Prostate gland (tissue), 2 donors: ENCODE measurements around the gene NEMF. TPM values are rescaled to one million over a fixed set of nuclear protein-coding genes. Genes with fewer than 3 reads are reported as not detected.
A peak's percentile ranks its signal among the peaks of the same experiment; 100 is the strongest.
"Not testable (repeated sequence)": the region's sequence is repeated elsewhere in the genome, so short reads cannot be mapped to it uniquely, and the experiment has no call there.

Experiments
- DNase-seq: peaks from one replicate; pipeline ENCODE4 v3.0.0-alpha.2; 2019; ENCODE audit warnings: low spot score
- H3K27ac ChIP-seq, 2 donors: fragments of 200-600 bp; sonication (generic); 2 replicates each; pipeline ENCODE4 v1.5.1; 2017 to 2019
- H3K27me3 ChIP-seq: fragments of 200-600 bp; sonication (generic); replicated peaks from 2 replicates; pipeline ENCODE4 v1.5.1; 2019; ENCODE audit not compliant: insufficient read depth
- H3K36me3 ChIP-seq, 2 donors: fragments of 200-600 bp; sonication (generic); 1 replicate in 1 of 2; 2 replicates in 1 of 2; pipeline versions ENCODE4 v1.5.1 to v1.8.1; 2017 to 2019
- H3K4me1 ChIP-seq: fragments of 200-600 bp; sonication (generic); replicated peaks from 2 replicates; pipeline ENCODE4 v1.5.1; 2019
- H3K4me3 ChIP-seq, 2 donors: fragments of 200-600 bp; sonication (generic); 2 replicates each; pipeline ENCODE4 v1.5.1; 2017 to 2019
- H3K9me3 ChIP-seq: fragments of 200-600 bp; sonication (generic); 2 replicates; pipeline ENCODE4 v1.5.1; 2017
- CTCF ChIP-seq, 4 experiments: fragments of 200-600 bp in 2 of 4; fragments of 450-650 bp in 2 of 4; sonication (generic) in 2 of 4; IDR thresholded peaks; 1 replicate in 3 of 4; 2 replicates in 1 of 4; pipeline ENCODE4 v1.5.1; 2016 to 2019; ENCODE audit warnings: antibody characterized with exemption in 4 of 4, mild to moderate bottlenecking in 2 of 4, moderate library complexity in 2 of 4
- POLR2A ChIP-seq: fragments of 450-650 bp; IDR thresholded peaks from one replicate; pipeline ENCODE4 v1.6.1; 2016; ENCODE audit warnings: antibody characterized with exemption, mild to moderate bottlenecking
- POLR2AphosphoS5 ChIP-seq: sonication (generic); formaldehyde crosslinking; IDR thresholded peaks from one replicate; pipeline ENCODE4 v1.6.1; 2017; ENCODE audit warnings: antibody characterized with exemption
- WGBS: methylation state at CpG from one replicate; pipeline ENCODE4 v1.1.5; 2018; 5-methylcytosine and 5-hydroxymethylcytosine counted together
- intact Hi-C: fragments of 100-400 bp; cut with DNase I; formaldehyde crosslinking; loops from one replicate; pipeline ENCODE4 v1.14.2; 2022
- total RNA-seq, 2 donors: library from RNA; depleted of rRNA; stranded (reverse); fragments of >200 nt; gene quantifications; one replicate each; pipeline ENCODE4 v1.1.0, GENCODE V29; 2016

The NEMF gene
- total RNA-seq, 2 donors from 2014 or later: 63.9 to 71.7 TPM

GRCh38 chr14:49766839-49767238 lies 85.7 kb downstream of the NEMF start:
- Histone ChIP-seq H3K4me1 (no peaks in the 10 kb centered on the region), H3K36me3 (no peaks in the 10 kb centered on the region), H3K27me3 (no peaks in the 10 kb centered on the region), H3K27ac (peak overlapping the region; percentile 91 to 97), H3K9me3 (no peaks in the 10 kb centered on the region), H3K4me3 (peak overlapping the region; percentile 96 to 98)
- no peak for DNase-seq
- 61% methylated on average over 10 of the region's 10 CpGs for WGBS
- no peak for TF ChIP-seq CTCF (IDR thresholded peaks at IDR 0.05)
- TF ChIP-seq POLR2A: no peak
- no peak for TF ChIP-seq POLR2AphosphoS5
- intact Hi-C loops: loop anchor here (2.0 to 5.0 kb wide), 2 partner anchors 75 to 132 kb away; partner anchors contain the start of genes DNAAF2 and KLHDC1

- no peak for DNase-seq
- intact Hi-C loops: no loop called here
- Histone ChIP-seq H3K27me3 (no peaks in the 10 kb centered on the region), H3K36me3 (no peaks in the 10 kb centered on the region), H3K4me1 (no peaks in the 10 kb centered on the region), H3K9me3 (no peaks in the 10 kb centered on the region), H3K4me3 (no peak overlapping the region), H3K27ac (no peak overlapping the region)
- 86% methylated on average over 6 of the region's 6 CpGs for WGBS
- TF ChIP-seq CTCF (IDR thresholded peaks at IDR 0.05) (no peak), POLR2A (no peak), POLR2AphosphoS5 (no peak)
Observed at GRCh38 chr14:49761839-49762551, 90.6 kb downstream of the NEMF start.

GRCh38 chr14:49755378-49755777 lies 97.2 kb downstream of the NEMF start:
- Histone ChIP-seq H3K27me3 (no peaks in the 10 kb centered on the region), H3K9me3 (no peaks in the 10 kb centered on the region), H3K36me3 (no peaks in the 10 kb centered on the region), H3K4me3 (no peak overlapping the region), H3K27ac (no peak overlapping the region), H3K4me1 (no peaks in the 10 kb centered on the region)
- 88% methylated on average over 3 of the region's 3 CpGs for WGBS
- intact Hi-C loops: no loop called here
- TF ChIP-seq POLR2AphosphoS5 (no peak), POLR2A (no peak), CTCF (IDR thresholded peaks at IDR 0.05) (no peak)
- DNase-seq: no peak

GRCh38 chr14:49754570-49755097 lies 98.0 kb downstream of the NEMF start:
- 76% methylated on average over 5 of the region's 5 CpGs for WGBS
- Histone ChIP-seq H3K4me3 (no peak overlapping the region), H3K27ac (no peak overlapping the region), H3K27me3 (no peaks in the 10 kb centered on the region), H3K36me3 (no peaks in the 10 kb centered on the region), H3K4me1 (no peaks in the 10 kb centered on the region), H3K9me3 (no peaks in the 10 kb centered on the region)
- intact Hi-C loops: no loop called here
- no peak for TF ChIP-seq POLR2A
- TF ChIP-seq POLR2AphosphoS5: no peak
- TF ChIP-seq CTCF (IDR thresholded peaks at IDR 0.05): no peak
- no peak for DNase-seq

- DNase-seq, intact Hi-C loops, H3K27me3 ChIP-seq, H3K27ac ChIP-seq, H3K9me3 ChIP-seq, H3K36me3 ChIP-seq, H3K4me3 ChIP-seq, H3K4me1 ChIP-seq: not testable (repeated sequence)
Observed at GRCh38 chr14:49746476-49746875, 106.1 kb downstream of the NEMF start.
